HCT116 (cell line): ENCODE results near the gene SMARCD2. TPM values are rescaled to one million over a fixed set of nuclear protein-coding genes. Genes with fewer than 3 reads are reported as not detected.

Source experiments
- ATAC-seq: fragments of 200-7000 bp; cut with Tn5 transposase; 2 replicates; pipeline ENCODE4 v1.9.1; 2020; ENCODE audit warnings: mild to moderate bottlenecking, moderate library complexity
- BruUV-seq: library from RNA; stranded (reverse); fragments of 400-500 nt; replicated peaks from 2 replicates; lab custom pipeline; 2021; lab: Mats Ljungman, UMichigan
- CTCF ChIA-PET: fragments of 300-600 bp; sonication (Branson Sonifier 250); formaldehyde crosslinking; loops from one replicate; lab custom pipeline; 2021; ENCODE audit warnings: antibody characterized with exemption; lab: Charles Lee
- POLR2A ChIA-PET: fragments of 300-600, 350-600 bp; sonication (Branson Sonifier 250); formaldehyde crosslinking; loops from one replicate; lab custom pipeline; 2021; ENCODE audit warnings: antibody characterized with exemption; lab: Charles Lee
- RAD21 ChIA-PET, 2 experiments: fragments of 300-600 bp; sonication (Branson Sonifier 250); formaldehyde crosslinking; loops; one replicate each; lab custom pipeline; 2023; ENCODE audit warnings: low total read pairs in 2 of 2; ENCODE audit not compliant: uncharacterized antibody in 2 of 2, unreplicated experiment in 2 of 2, low non-redundant PET in 1 of 2; lab: Charles Lee
- DNase-seq: peaks from one replicate; pipeline ENCODE4 v3.0.0-alpha.2; 2010; ENCODE audit warnings: low read depth, low spot score
- H2AFZ ChIP-seq: fragments of 200-600 bp; shearing (Covaris generic), sonication (generic); 2 replicates; pipeline ENCODE4 v1.6.1; 2017; ENCODE audit warnings: low read depth, mixed run types, mixed read lengths, antibody characterized with exemption, low read length; ENCODE audit not compliant: poor library complexity, severe bottlenecking
- H3K27ac ChIP-seq: 2 replicates; pipeline ENCODE4 v1.5.1; 2012; ENCODE audit warnings: low read depth, low read length
- H3K27me3 ChIP-seq: fragments of 200-600 bp; sonication (generic); 2 replicates; pipeline ENCODE4 v1.6.1; 2016; ENCODE audit warnings: mixed run types, low read length, mixed read lengths; ENCODE audit not compliant: insufficient read depth
- H3K36me3 ChIP-seq, 2 experiments: fragments of 200-500 bp in 1 of 2; fragments of 200-600 bp in 1 of 2; sonication (Bioruptor generic) in 1 of 2; sonication (generic) in 1 of 2; 2 replicates each; pipeline versions ENCODE4 v1.5.1 to v1.6.1; 2014 to 2016; ENCODE audit warnings: low read length in 2 of 2, inconsistent platforms in 1 of 2, mixed read lengths in 1 of 2, mixed run types in 1 of 2; ENCODE audit not compliant: insufficient read depth in 2 of 2, control insufficient read depth in 1 of 2
- H3K4me1 ChIP-seq, 2 experiments: fragments of 200-600 bp in 1 of 2; sonication (generic) in 1 of 2; 2 replicates each; pipeline versions ENCODE4 v1.5.1 to v1.6.1; 2012 to 2017; ENCODE audit warnings: low read length in 2 of 2, inconsistent platforms in 1 of 2, mild to moderate bottlenecking in 1 of 2, mixed read lengths in 1 of 2, mixed run types in 1 of 2, moderate library complexity in 1 of 2; ENCODE audit not compliant: insufficient read depth in 2 of 2, control insufficient read depth in 1 of 2
- H3K4me2 ChIP-seq: fragments of 200-600 bp; sonication (generic); 2 replicates; pipeline ENCODE4 v1.6.1; 2017; ENCODE audit warnings: mixed run types, low read length, mixed read lengths
- H3K4me3 ChIP-seq, 2 experiments: fragments of 200-600 bp in 1 of 2; sonication (generic) in 1 of 2; replicated peaks in 1 of 2; 2 replicates each; pipeline ENCODE4 v1.5.1; 2011 to 2016; ENCODE audit warnings: low read length in 2 of 2, control low read depth in 1 of 2, low read depth in 1 of 2, mild to moderate bottlenecking in 1 of 2, mixed read lengths in 1 of 2, mixed run types in 1 of 2
- H3K79me2 ChIP-seq: fragments of 200-600 bp; sonication (generic); 2 replicates; pipeline ENCODE4 v1.6.1; 2017; ENCODE audit warnings: mild to moderate bottlenecking, mixed run types, low read length, moderate library complexity, mixed read lengths; ENCODE audit not compliant: insufficient read depth
- H3K9ac ChIP-seq: fragments of 200-600 bp; sonication (generic); 2 replicates; pipeline ENCODE4 v1.6.1; 2016; ENCODE audit warnings: low read length, mixed read lengths
- H3K9me2 ChIP-seq: fragments of 200-600 bp; sonication (generic), shearing (Covaris generic); 2 replicates; pipeline ENCODE4 v1.6.1; 2017; ENCODE audit warnings: mixed run types, mild to moderate bottlenecking, moderate library complexity; ENCODE audit not compliant: insufficient read depth
- H3K9me3 ChIP-seq, 2 experiments: fragments of 200-500 bp in 1 of 2; fragments of 200-600 bp in 1 of 2; sonication (Bioruptor generic) in 1 of 2; sonication (generic) in 1 of 2; 2 replicates each; pipeline ENCODE4 v1.6.1; 2014 to 2017; ENCODE audit warnings: low read length in 2 of 2, mixed read lengths in 2 of 2, inconsistent platforms in 1 of 2, low read depth in 1 of 2, mild to moderate bottlenecking in 1 of 2, mixed run types in 1 of 2, moderate library complexity in 1 of 2; ENCODE audit not compliant: control insufficient read depth in 1 of 2, insufficient read depth in 1 of 2
- H4K20me1 ChIP-seq: fragments of 200-600 bp; sonication (generic), shearing (Covaris generic); 2 replicates; pipeline ENCODE4 v1.6.1; 2017; ENCODE audit warnings: mixed run types, mild to moderate bottlenecking, moderate library complexity; ENCODE audit not compliant: insufficient read depth
- CEBPB ChIP-seq: IDR thresholded peaks from 2 replicates; pipeline ENCODE4 v1.6.1; 2012; ENCODE audit warnings: low read depth
- JUND ChIP-seq: IDR thresholded peaks from 2 replicates; pipeline ENCODE4 v1.6.1; 2012
- POLR2AphosphoS5 ChIP-seq: IDR thresholded peaks from 2 replicates; pipeline ENCODE4 v1.6.1; 2011; ENCODE audit warnings: mild to moderate bottlenecking, low read depth, low read length, moderate library complexity
- RAD21 ChIP-seq: IDR thresholded peaks from 2 replicates; pipeline ENCODE4 v1.6.1; 2012; ENCODE audit warnings: low read depth, mild to moderate bottlenecking
- SP1 ChIP-seq: IDR thresholded peaks from 2 replicates; pipeline ENCODE4 v1.6.1; 2012; ENCODE audit warnings: low read depth
- TCF7L2 ChIP-seq: IDR thresholded peaks from 2 replicates; pipeline ENCODE4 v1.7.0; 2011; ENCODE audit warnings: borderline replicate concordance, inconsistent platforms; ENCODE audit not compliant: insufficient read depth, insufficient read length; ENCODE audit errors: extremely low read depth
- ZBTB33 ChIP-seq: IDR thresholded peaks from 2 replicates; pipeline ENCODE4 v1.6.1; 2011; ENCODE audit warnings: mild to moderate bottlenecking, low read length, moderate library complexity; ENCODE audit not compliant: insufficient replicate concordance; ENCODE audit errors: extremely low read depth
- ZNF274 ChIP-seq: fragments of 200-500 bp; sonication (Bioruptor generic); IDR thresholded peaks from 2 replicates; pipeline ENCODE4 v1.6.1; 2014; ENCODE audit warnings: mild to moderate bottlenecking, low read depth, low read length, inconsistent platforms
- intact Hi-C: fragments of 100-400 bp; cut with micrococcal nuclease; formaldehyde crosslinking; loops from 2 replicates; pipeline ENCODE4 v1.10.0; 2022
- total RNA-seq: library from RNA; stranded (reverse); gene quantifications from one replicate; pipeline ENCODE4 v1.2.1, GENCODE V29; 2021; ENCODE audit not compliant: unreplicated experiment

Gene SMARCD2
- total RNA-seq, 1 experiment from 2014 or later, result 168 TPM

GRCh38 chr17:63855185-63855584, 12.7 kb upstream of the SMARCD2 start (continued):
- TF ChIP-seq ZBTB33 (no peak), POLR2AphosphoS5 (no peak), ZNF274 (no peak), TCF7L2 (no peak), JUND (no peak), SP1 (no peak), RAD21 (no peak)
- TF ChIP-seq, all 23 proteins: peak for 0

- Histone ChIP-seq H3K9me2 (no peaks in the 10 kb centered on the region), H2AFZ (no peak overlapping the region), H3K9me3 (no peaks in the 10 kb centered on the region), H3K79me2 (no peaks in the 10 kb centered on the region), H3K4me2 (no peak overlapping the region), H3K4me1 (peaks cover under 1 to 6% of the 10 kb centered on the region in 2 experiments; a peak in 3 of 4 replicates), H4K20me1 (no peaks in the 10 kb centered on the region), H3K27me3 (no peaks in the 10 kb centered on the region), H3K36me3 (no peaks in the 10 kb centered on the region), H3K9ac (no peak overlapping the region), H3K27ac (no peak overlapping the region), H3K4me3 (no peak overlapping the region)
- no TSS peak for BruUV-seq
- no peak for DNase-seq
- RAD21 ChIA-PET, result no interaction called here
- no peak for TF ChIP-seq CEBPB
- POLR2A ChIA-PET, result no interaction called here
- ATAC-seq, result no peak
- intact Hi-C loops, result no loop called here
- CTCF ChIA-PET, result interaction anchor here (0.9 to 1.3 kb wide), 3 partner anchors 10 to 12 kb away, joined by 3 to 5 read pairs (median 4); no protein-coding TSS in a partner anchor
Measured at GRCh38 chr17:63854709-63855108, 12.2 kb upstream of the SMARCD2 start.
